Measurements from ENCODE around the gene SLC25A13.

Gene SLC25A13

DNA sequence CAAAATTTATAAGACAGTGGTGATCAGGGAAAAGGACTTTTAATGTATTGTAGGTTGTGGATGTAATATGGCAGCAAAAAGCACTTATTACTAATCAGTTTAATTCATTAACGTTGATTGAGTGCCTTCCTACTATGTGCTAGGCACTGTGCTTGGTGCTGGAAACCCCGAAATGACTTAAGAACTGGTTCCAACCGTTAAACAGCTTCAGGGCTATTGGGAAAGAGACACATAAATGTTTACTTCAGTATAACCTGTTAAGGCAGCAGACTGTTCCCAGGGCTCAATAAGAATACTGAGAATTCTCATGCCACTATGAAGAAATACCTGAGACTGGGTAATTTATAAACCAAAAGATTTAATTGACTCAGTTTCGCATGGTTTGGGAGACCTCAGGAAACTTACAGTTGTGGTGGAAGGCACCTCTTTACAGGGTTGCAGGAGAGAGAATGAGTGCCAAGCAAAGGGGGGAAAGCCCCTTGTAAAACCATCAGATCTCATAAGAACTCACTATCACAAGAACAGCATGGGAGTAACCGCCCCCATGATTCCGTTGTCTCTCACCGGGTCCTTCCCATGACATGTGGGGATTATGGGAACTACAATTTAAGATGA is 1.1 kb upstream of the SLC25A13 start:
- peak overlapping the region; percentile 99 for H3K27ac ChIP-seq
- no peaks in the 10 kb centered on the region for H3K27me3 ChIP-seq
- TF ChIP-seq CTCF (IDR thresholded peaks at IDR 0.05): no peak
- H3K36me3 ChIP-seq: no peaks in the 10 kb centered on the region
- peak overlapping the region; percentile 86 to 99 for H3K4me3 ChIP-seq (ENCODE audit: low read depth in 1 of 2, low read length in 1 of 2)
- peaks cover 46 to 51% of the 10 kb centered on the region in 2 experiments for H3K4me1 ChIP-seq (ENCODE audit: control insufficient read depth in 1 of 2, insufficient read depth in 1 of 2, low read depth in 1 of 2, low read length in 1 of 2)
- H3K9me3 ChIP-seq: no peaks in the 10 kb centered on the region

DNA sequence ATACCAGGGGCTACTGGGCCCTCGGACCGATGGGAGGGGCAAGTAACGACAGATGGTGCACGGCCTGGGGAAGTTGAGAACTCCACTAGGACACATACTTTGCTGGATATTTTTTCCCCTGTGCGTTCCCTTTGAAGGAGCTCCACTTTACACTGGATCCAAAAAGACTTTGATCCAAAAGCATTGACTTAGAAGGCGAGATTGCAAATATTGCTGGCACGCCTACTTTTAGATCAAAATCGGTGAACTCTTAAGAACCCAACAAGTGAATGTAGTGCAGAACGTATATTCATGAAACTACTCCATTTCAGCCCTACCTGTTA is 436 bp upstream of the SLC25A13 start:
- Histone ChIP-seq H3K9me3 (no peaks in the 10 kb centered on the region), H3K27ac (peak overlapping the region; percentile 99), H3K4me1 (ENCODE audit: control insufficient read depth in 1 of 2, insufficient read depth in 1 of 2, low read depth in 1 of 2, low read length in 1 of 2) (peaks cover 40 to 45% of the 10 kb centered on the region in 2 experiments), H3K27me3 (no peaks in the 10 kb centered on the region), H3K36me3 (no peaks in the 10 kb centered on the region), H3K4me3 (ENCODE audit: low read depth in 1 of 2, low read length in 1 of 2) (peak overlapping the region; percentile 86 to 99)
- TF ChIP-seq CTCF (IDR thresholded peaks at IDR 0.05): no peak

GRCh38 chr7:96321031-96321657 is 754 bp downstream of the SLC25A13 start:
- Histone ChIP-seq H3K9me3 (no peaks in the 10 kb centered on the region), H3K4me1 (ENCODE audit: control insufficient read depth in 1 of 2, insufficient read depth in 1 of 2, low read depth in 1 of 2, low read length in 1 of 2) (peaks cover 32 to 33% of the 10 kb centered on the region in 2 experiments), H3K27ac (peak overlapping the region; percentile 99), H3K36me3 (no peaks in the 10 kb centered on the region), H3K4me3 (ENCODE audit: low read depth in 1 of 2, low read length in 1 of 2) (peak overlapping the region; percentile 86 to 99), H3K27me3 (no peaks in the 10 kb centered on the region)
- no peak for TF ChIP-seq CTCF (IDR thresholded peaks at IDR 0.05)

- Histone ChIP-seq H3K27ac (peak overlapping the region; percentile 99), H3K4me1 (ENCODE audit: control insufficient read depth in 1 of 2, insufficient read depth in 1 of 2, low read depth in 1 of 2, low read length in 1 of 2) (peaks cover 30 to 32% of the 10 kb centered on the region in 2 experiments), H3K4me3 (ENCODE audit: low read depth in 1 of 2, low read length in 1 of 2) (peak overlapping the region in 1 of 2 experiments; percentile 99), H3K9me3 (no peaks in the 10 kb centered on the region), H3K27me3 (no peaks in the 10 kb centered on the region), H3K36me3 (no peaks in the 10 kb centered on the region)
- no peak for TF ChIP-seq CTCF (IDR thresholded peaks at IDR 0.05)
Observed at GRCh38 chr7:96320442-96320841, 1.5 kb downstream of the SLC25A13 start.

GRCh38 chr7:96319439-96319838 is 2.5 kb downstream of the SLC25A13 start:
- Histone ChIP-seq H3K27ac (peak overlapping the region; percentile 99), H3K36me3 (no peaks in the 10 kb centered on the region), H3K9me3 (no peaks in the 10 kb centered on the region), H3K27me3 (no peaks in the 10 kb centered on the region), H3K4me1 (ENCODE audit: control insufficient read depth in 1 of 2, insufficient read depth in 1 of 2, low read depth in 1 of 2, low read length in 1 of 2) (peaks cover 38 to 42% of the 10 kb centered on the region in 2 experiments), H3K4me3 (ENCODE audit: low read depth in 1 of 2, low read length in 1 of 2) (no peak overlapping the region)
- no peak for TF ChIP-seq CTCF (IDR thresholded peaks at IDR 0.05)

All from neutrophil (primary cell).